Right renal pelvis (tissue), 4 donors: Measurements from ENCODE around the gene RAPGEF6. TPM values are rescaled to one million over a fixed set of nuclear protein-coding genes. Genes with fewer than 3 reads are reported as not detected.

ENCODE experiments used
- DNase-seq, 4 donors: peaks; one replicate each; pipeline ENCODE4 v3.0.0-alpha.2; 2013; ENCODE audit warnings: low read depth in 4 of 4, low spot score in 3 of 4, missing footprints in 1 of 4
- polyA plus RNA-seq, 4 donors: library from polyadenylated mRNA; unstranded; fragments of 120-200 nt; gene quantifications; one replicate each; pipeline ENCODE4 v1.2.1, GENCODE V29; 2013; ENCODE audit not compliant: insufficient read length in 4 of 4

Gene RAPGEF6
- polyA plus RNA-seq, 4 donors = 14.1 to 15.3 (median 14.6) TPM

DNA sequence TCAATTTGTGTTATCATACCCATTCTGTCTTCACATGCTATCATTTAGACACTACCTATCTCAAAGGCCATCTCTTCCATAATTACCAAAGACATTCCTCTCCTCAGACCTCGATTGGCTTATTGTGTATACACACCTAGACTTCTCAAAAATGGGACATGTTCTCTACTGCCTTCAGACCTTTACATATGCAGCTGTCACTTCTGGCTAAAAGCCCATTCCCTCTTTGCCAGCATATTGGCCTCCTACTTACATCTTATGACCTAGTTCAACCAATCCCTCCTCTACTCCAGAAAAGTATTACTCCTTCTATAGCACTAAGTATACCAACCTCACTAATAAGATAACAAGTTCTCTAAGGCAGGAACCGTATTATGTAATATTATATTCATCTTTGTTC is 84.4 kb downstream of the RAPGEF6 start:
- DNase-seq = no peak

- no peak for DNase-seq
Measured at GRCh38 chr5:131548176-131548575, 86.9 kb downstream of the RAPGEF6 start.

- no peak for DNase-seq
Measured at GRCh38 chr5:131545845-131546244, 89.2 kb downstream of the RAPGEF6 start.

- DNase-seq = no peak
Measured at GRCh38 chr5:131542723-131543122, 92.3 kb downstream of the RAPGEF6 start.

DNA sequence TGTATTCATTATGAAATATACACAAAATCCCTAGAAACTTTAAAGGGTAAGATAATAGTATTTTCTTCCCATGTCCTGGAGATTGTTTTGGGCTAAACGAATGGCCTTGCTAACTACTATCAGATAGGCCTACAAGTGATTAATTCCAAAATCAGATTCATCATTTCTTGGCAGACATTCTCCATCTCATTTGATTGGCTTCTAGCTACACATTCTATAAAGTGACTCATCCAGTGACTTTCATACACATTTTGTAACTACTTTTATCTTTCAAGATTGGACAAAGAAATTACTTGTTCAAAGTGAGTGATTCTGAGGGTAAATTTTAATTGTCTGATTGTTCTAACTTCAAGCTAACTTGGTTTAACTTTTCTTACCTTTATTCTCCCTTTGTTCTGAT is 93.3 kb downstream of the RAPGEF6 start:
- DNase-seq = no peak

- DNase-seq = no peak
Measured at GRCh38 chr5:131541071-131541470, 94.0 kb downstream of the RAPGEF6 start.

DNA sequence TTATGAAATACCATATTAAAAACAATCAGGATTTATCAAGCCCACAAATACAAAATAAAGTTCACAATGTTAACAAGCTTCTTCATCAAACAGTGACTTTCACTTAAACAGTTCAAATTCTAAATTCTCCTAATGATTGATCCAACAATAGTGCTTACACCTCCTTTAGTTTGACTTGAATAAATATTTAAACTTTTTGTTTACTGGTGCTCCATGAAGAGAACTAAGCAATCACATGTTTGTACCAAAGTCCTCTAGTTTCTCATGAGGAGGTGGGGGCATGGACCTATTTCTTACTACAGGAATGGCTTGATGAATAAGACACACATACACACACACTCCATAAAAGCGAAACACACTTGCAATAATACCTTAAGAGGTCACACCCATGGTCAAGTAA is 95.8 kb downstream of the RAPGEF6 start:
- DNase-seq = no peak

DNA sequence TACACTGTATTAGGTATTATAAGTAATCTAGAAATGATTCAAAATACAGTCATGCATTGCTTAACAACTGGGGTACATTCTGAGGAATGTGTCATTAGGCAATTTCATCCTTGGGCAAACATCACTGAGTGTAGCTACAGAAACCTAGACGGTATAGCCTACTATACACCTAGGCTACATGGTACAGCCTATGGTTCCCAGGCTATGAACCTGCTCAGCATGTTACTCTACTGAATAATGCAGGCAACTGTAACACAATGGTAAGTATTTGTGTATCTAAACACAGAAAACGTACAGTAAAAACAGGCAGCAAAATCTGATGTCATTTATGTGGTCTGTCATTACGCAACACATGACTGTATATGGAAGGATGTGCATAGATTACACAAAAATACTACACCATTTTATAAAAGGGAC is 96.8 kb downstream of the RAPGEF6 start:
- no peak for DNase-seq

GRCh38 chr5:131536850-131537448 is 98.1 kb downstream of the RAPGEF6 start:
- no peak for DNase-seq

- no peak for DNase-seq
Measured at GRCh38 chr5:131536211-131536826, 98.7 kb downstream of the RAPGEF6 start.

- no peak for DNase-seq
Measured at GRCh38 chr5:131534974-131535373, 100.1 kb downstream of the RAPGEF6 start.

DNA sequence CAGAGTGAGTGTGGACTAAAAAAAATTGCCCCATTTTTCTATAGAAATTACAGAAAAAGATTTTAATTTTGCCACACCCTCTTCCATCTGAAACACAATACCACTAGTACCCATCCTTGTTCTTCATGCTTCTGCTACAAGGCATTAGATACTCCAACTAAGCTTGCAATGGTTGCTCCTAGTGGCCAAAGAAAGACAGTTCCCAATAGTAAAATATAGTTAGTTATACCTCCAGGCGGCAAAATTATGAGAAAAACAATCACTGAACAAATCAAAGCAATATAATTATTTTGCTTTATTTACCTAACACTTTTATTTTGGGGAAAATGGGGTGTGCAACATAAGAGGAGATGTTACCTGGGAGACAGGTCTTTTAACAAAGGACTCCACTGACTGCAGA is 101.2 kb downstream of the RAPGEF6 start:
- no peak for DNase-seq

- no peak for DNase-seq
Measured at GRCh38 chr5:131532031-131532640, 102.9 kb downstream of the RAPGEF6 start.

- DNase-seq = no peak
Measured at GRCh38 chr5:131530706-131531331, 104.2 kb downstream of the RAPGEF6 start.

DNA sequence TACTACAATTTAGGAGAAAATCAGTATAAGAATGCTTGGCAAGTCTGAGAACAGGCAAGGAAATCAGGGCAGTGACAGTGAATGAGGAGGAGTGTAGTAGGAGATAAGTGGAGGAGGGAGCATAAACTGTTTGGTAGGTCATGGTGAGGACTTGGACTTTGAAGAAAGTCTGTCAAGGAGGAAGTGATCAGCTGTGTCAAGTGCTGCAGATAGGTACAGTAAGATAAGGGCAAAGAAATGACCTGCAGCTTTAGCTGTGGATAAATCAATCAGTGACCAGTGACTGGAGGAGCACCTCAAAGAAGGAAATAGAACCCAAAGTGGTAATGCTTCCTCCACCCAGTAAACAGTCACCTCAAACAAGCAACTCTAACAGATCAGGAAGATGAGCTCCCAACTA is 106.3 kb downstream of the RAPGEF6 start:
- DNase-seq = no peak

- no peak for DNase-seq
Measured at GRCh38 chr5:131525805-131526204, 109.2 kb downstream of the RAPGEF6 start.

DNA sequence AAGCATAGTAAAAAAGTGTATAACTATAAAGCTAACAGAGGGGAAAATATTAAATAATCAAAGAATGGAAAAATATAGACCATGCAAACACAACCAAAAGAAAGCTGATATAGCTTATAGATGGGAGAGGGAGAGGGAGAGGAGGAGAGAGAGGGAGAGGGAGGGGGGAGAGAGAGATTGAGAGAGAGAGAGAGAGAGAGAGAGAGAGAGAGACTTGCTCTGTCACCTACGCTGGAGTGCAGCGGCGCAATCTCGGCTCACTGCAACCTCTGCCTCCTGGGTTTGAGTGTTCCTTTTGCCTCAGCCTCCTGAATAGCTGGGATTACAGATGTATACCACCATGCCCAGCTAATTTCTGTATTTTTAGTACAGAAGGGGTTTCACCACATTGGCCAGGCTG is 110.6 kb downstream of the RAPGEF6 start:
- no peak for DNase-seq

- no peak for DNase-seq
Measured at GRCh38 chr5:131523500-131524185, 111.4 kb downstream of the RAPGEF6 start.

- DNase-seq = no peak
Measured at GRCh38 chr5:131521252-131521651, 113.8 kb downstream of the RAPGEF6 start.

DNA sequence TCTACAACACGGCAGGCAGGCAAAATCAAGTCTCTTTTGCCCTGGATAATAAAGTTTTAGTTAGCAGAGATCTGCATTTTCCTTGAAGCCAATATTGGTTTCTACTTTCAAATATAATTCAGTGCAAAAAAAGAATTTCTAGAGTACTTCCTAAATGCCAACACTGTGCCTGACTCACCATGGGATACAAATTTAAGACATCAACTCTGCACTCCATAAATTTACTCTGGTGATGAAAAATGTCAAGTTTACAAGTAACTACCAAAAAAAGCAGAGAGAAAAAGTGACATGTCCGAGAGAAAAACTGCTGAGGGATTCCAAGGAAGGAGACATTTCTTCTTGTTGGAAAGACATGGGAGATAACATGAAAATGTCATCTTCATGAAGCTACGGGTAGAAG is 119.7 kb downstream of the RAPGEF6 start:
- no peak for DNase-seq
